GM19324 (cell line): Measurements from ENCODE around the gene MEA1.

Experiments
- ATAC-seq: cut with Tn5 transposase; IDR thresholded peaks from one replicate; pipeline ENCODE4 v1.9.1; 2021; ENCODE audit warnings: mild to moderate bottlenecking, moderate library complexity; ENCODE audit not compliant: unreplicated experiment, low FRiP score

MEA1 gene

GRCh38 chr6:43040542-43041257, 27.0 kb upstream of the MEA1 start:
- ATAC-seq: no peak

GRCh38 chr6:43038727-43039126, 25.0 kb upstream of the MEA1 start:
- ATAC-seq: no peak

- no peak for ATAC-seq
Measured at GRCh38 chr6:43037706-43038105, 24.0 kb upstream of the MEA1 start.

- no peak for ATAC-seq
Measured at GRCh38 chr6:43037197-43037596, 23.5 kb upstream of the MEA1 start.

- no peak for ATAC-seq
Measured at GRCh38 chr6:43036712-43037111, 23.0 kb upstream of the MEA1 start.

GRCh38 chr6:43035495-43036194, 21.9 kb upstream of the MEA1 start:
- ATAC-seq: no peak

DNA sequence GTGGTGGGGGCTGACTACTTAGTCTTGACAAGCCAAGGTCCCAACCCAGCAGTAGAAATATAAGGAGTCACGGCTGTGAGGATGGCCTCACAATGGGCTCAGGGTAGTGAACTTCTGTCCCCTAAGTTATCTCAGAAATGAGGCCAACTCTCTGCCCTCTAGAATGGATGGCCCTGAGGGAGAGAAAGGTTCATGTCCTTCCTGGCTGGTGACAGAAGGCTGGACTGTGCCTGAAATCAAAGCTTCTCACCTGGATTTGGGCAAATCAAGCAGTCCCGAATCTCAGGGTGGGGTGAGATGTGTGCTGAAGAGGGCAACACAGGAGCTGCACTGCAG, 20.4 kb upstream of the MEA1 start:
- ATAC-seq: no peak

DNA sequence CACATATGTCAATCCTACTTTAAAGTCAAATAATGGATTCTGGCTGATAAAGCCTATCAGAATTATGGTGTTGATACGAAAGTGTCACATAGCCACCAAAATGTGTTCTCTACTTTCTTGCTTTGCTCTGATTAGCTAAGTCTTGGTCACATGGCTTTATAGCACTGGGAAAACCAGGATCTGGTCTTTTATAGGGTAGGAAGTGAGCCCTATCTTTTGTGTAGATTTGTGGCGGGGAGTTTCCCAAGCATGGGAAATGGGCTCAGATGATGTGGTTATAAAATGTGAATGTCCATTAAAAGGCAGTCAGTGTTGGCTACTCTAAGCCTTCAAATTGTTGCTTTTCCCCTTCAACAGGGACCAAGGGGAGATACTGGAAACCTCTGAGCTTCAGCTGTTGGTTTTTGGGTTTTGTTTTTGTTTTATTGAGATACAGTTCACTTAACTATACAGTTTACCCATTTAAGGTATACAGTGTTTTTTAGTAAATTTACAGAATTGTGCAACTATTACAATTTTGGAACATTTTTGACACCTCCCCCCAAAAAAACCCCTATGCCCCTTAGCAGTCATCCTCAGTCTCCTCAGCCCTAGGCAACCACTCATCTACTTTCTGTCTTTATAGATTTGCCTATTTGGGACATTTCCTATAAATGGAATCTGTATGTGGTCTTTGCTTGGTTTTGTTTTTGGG, 19.9 kb upstream of the MEA1 start:
- ATAC-seq: no peak

GRCh38 chr6:43032326-43032725, 18.6 kb upstream of the MEA1 start:
- ATAC-seq: no peak

- no peak for ATAC-seq
Measured at GRCh38 chr6:43029120-43029519, 15.4 kb upstream of the MEA1 start.

- ATAC-seq: no peak
Measured at GRCh38 chr6:43026365-43026764, 12.6 kb upstream of the MEA1 start.

- no peak for ATAC-seq
Measured at GRCh38 chr6:43024436-43024835, 10.7 kb upstream of the MEA1 start.

DNA sequence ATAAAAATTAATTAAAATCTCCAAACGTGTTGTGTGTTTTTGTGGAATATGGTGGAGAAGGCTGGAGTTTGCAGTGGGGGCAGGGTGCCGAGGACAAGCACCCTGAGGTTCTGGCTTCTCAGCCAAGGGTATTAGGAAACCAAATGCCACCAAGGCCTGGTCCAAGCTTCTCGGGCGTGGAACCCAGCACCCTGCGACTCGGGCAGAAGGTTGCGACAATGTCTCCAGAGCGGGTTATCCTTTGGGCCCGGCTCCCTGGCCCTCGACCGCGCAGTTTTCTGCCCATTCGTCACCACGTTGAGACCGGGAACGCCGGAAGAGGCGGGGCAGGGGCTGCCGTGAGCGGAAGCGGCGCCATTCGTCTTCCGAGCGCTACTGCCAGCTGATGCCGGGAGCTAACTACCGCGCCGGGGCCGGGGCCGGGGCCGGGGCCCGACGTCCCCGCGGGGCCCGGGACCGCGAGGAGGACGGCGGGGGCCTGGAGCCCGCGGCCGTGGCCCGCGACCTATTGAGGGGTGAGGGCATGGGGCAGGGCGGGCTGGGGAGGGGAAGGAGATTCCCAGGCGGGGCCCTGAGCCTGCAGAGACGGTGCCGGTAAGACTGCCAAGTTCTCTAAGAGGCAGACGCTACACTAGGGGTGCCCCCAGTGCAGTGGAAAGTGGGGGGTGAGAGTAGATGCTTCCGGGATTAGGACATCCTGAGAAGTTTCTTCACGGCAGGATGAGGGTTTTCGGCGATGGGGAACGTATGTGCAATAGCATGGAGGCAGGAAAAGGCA, 7.7 kb upstream of the MEA1 start, which contains the start of gene RRP36:
RRP36 (plus strand) TSS at position 354 of the 778 bp plus-strand sequence; CDS start at position 386, 32 bp downstream.
- peak; percentile 68 for ATAC-seq

GRCh38 chr6:43020847-43021246, 7.1 kb upstream of the MEA1 start:
- ATAC-seq: no peak

DNA sequence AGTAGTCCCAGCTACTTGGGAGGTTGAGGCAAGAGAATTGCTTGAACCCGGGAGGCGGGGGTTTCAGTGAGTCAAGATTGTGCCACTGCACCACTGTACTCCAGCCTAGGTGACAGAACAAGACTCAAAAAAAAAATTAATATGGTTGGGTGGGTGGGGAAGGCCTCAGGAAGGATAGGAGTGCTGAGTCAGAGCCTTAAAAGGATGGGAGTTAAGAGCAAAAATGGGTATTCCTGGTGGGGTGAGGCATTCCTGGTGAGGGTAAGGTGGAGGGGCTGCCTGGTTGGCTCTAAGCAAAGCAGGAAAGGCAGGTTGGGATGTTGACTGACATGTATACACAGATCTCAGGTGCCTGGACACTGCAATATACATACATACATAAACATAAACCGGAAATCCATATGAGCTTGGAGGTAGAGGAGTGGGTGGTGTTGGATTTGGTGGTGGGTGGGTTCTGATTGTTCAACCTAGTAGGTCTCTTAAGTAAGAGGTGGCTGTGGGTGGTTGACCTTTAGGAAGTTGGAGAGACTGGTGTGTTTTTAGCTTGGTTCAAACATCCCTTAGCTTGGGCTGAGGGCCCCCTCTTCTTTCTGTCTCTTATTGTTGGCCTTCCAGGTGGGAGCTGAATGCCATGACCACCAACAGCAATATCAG, 6.4 kb upstream of the MEA1 start:
- no peak for ATAC-seq

DNA sequence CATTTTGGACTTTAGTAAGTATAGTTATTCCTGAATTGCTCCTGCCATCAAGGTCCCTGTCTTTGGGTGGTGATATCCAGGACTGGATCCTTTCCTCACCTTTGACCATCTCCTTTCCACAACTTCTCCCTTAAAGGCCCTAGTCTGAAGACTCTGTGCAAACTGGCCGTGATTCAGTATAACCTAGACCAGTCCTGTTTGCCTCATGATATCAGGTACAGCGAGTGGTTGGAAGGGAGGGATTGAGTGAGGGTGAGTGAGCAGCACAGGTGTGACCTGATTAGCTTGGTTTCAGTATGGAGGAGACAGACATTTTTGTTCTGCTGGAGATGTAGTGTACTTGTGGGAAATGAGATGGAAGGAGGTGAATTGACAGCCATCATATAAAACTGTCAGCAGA, 5.4 kb upstream of the MEA1 start:
- no peak for ATAC-seq

GRCh38 chr6:43016943-43017334, 3.2 kb upstream of the MEA1 start:
- ATAC-seq: no peak

DNA sequence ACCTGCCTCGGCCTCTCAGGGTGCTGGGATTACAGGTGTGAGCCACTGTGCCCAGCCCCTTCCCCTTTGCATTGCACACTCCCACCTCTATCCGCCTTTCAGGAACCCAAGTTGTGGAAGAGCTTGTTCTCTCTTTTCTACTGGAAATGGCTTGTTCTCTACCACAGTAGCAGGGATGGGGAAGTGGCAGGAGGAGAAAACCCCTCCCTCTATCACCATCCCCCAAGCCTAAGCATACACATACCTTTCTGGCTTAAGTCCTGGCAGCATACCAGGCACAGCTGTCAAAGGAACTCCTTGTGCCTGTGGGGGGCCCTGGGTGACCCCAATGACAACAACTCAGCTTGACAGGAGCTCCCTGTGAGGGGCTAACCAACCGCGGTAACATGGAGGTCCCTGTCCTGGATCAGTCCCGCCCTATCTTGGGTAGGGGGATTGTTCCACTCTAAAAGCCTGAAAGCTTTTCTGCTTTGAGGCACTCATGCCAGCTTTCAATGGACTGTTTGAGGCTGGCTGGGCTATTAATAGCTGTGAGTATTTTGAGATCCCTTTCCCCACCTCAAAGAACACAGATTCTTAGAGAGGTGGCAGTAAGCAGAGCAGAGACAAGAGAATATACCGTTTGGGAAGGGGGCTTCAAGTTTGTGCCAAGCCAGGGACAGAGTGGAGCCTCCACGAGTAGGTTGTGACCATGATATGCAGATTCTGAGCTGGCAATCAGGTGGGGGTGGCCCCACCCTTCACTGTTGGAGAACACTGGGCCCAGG, 2.6 kb upstream of the MEA1 start:
- no peak for ATAC-seq

DNA sequence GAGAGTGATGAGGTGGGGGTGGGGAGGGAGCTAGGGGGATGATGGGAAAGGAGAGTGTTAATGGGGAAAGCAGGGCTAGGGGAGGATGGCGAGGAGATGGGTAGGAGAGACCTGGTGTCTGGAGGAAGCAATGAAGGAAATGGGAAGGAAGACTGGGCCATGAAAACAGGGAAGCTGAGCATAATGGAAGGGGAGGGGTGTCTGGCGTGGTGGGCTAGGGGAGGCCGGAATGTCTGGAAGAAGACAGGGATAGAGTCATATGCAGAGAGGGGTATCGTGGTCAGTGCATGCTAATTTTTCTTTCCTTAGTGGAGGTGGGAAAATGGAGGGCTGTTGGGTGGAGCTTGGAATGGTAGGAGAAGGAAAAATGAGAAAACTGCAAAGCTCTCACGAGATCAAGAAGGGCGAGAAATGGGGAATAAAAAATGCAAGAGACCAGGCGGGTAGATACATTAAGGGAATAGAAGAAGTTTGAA, 726 bp upstream of the MEA1 start:
- no peak for ATAC-seq
